Activated CD4-positive, alpha-beta T cell treated with anti-CD3 and anti-CD28 coated beads for 48 hours (primary cell): Measurements from ENCODE around the gene IQCB1.
A peak's percentile ranks its signal among the peaks of the same experiment; 100 is the strongest.

Source experiments
- DNase-seq: peaks from one replicate; pipeline ENCODE4 v3.0.0-alpha.2; 2020

IQCB1 gene

DNA sequence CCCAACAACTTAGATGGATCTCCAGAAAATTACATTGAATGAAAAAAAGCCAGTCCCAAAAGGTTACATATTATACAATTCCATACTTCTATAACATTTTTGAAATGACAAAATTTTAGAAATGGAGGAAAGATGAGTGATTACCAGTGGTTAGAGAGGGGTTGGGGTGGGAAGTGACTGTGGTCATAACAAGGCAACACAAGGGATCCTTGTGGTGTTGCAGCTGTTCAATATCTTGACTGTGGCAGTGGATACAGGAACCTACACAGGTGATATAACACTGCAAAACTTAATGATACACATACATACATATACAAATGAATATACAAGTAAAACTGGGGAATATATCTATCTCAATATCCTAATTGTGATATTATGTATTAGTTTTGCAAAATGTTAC lies 95.0 kb downstream of the IQCB1 start:
- DNase-seq: no peak

DNA sequence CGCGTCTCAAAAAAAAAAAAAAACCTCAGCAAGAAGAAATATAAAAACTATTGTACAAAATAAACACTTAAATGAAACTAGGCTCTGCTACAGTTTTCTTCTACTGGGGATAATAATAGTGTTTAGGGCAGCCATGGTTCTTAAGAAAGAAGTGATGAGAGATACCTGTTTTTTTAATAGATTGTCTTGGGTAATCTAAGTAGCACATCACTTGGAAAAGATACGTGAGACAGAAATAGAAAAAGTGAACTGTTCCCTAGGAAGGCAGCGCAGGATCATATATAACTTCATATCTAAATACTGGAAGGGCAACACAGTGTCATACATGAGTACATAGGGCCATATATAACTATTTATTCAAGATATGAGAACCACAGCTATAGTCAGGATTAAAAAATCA lies 97.2 kb downstream of the IQCB1 start:
- DNase-seq: no peak

DNA sequence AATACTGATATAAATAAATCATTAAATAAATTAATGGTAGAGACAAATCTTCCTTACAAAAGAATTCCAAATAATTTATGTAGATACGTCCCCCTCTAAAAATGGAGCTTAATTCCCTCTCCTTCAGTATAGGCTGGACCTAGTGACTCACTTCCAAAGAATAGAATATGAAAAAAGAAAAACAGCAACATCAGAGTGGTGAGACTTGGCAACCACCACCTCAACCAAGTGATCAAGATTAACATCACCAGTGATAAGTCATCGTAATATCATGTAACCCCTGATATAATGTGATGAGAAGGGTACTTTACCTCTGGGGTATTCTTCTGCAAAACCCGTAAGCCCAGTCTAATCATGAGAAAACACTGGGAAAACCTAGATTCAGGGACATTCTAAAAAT lies 98.7 kb downstream of the IQCB1 start:
- peak; percentile 26 for DNase-seq

DNA sequence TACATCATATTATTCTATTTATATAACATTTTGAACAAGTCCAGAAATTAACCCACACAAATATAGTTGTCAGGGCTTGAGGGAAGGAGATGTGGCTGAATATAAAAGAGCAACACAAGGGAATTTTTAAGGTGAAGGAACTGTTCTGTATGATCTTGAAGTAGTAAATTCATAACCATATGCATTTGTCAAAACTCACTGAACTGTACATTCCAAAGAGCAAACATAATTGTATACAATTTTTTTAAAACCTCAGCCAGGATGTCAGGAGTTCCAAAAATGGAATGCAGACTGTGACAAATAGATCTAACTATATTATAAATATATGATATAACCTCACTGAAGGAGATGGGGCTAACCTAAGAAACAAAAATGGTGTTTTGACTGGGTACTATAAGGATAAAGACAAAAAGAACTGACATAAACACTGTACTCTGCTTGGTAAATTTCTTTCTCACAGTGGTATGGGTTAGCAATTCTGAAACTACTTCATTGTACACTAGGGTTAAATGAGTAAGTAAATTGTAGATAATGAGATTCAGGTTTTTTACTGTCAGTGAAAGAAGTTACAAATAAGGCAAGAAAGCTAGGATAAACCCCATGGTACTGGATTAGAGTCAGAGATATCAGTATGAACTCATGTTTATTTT lies 99.7 kb downstream of the IQCB1 start:
- no peak for DNase-seq

DNA sequence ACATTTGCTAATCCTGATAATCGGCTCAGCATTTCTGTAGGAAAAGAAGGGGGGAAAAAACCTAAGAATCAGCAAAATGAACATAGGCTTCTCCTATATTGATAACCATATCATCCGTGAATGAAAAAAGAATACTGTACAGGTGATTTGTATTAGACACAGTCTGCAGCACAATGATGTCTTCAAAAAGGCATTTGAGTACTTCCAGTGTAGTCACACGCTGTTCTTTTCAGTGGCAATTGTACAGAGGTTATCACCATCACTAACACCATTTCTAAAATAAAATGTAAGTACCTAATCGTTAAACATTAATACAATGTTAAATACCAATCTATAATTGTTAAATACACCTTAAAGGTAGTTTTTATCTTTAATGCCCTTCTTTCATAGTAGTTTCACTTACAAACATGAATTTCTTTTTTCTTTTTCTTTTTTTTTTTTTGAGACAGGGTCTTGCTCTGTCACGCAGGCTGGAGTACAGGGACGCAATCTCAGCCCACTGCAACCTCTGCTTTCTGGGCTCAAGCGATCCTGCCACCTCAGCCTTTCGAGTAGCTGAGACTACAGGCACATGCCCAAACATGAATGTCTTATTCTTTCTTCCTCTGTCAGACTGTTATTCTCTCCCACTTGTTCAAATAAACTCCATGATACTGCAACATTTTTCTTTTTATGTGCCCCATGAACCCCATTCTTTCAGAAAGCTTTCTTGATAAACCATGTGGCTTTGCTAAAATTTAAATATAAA lies 103.7 kb downstream of the IQCB1 start:
- no peak for DNase-seq

DNA sequence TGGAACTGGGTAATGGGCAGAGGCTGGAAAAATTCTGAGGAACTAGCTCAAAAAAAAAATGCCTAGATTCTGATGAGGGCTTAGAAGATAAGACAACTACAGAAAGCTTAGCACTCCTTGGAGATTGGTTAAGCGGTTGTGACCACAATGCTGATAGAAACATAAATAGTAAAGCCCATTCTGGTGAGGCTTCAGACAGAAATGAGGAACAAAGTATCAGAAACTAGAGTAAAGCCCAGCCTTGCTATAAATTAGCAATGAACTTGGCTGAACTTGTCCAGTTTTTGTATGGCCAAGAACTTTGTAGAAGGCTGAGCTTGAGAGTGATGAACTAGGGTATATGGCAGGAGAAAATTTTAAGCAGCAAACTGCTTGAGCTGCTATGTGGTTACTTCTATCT lies 110.7 kb downstream of the IQCB1 start:
- no peak for DNase-seq

DNA sequence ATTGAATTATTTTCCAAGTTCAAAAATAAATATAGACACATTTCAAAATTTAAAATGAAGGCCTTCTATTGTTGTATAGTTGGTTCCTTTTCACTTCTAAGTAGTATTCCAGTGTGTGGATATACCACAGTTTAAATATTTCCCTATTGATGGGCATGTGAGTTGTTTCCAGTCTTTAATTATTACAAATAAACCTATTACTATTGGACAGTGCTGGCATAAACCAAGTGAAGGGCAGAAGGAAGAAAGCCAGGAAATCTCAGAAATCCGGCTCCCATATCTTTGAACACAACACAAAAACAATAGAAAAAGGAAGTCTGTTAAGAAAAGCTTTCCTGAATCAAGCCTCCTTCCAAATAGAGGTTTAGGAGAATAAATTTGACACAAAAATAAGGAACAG lies 111.4 kb downstream of the IQCB1 start:
- DNase-seq: no peak

DNA sequence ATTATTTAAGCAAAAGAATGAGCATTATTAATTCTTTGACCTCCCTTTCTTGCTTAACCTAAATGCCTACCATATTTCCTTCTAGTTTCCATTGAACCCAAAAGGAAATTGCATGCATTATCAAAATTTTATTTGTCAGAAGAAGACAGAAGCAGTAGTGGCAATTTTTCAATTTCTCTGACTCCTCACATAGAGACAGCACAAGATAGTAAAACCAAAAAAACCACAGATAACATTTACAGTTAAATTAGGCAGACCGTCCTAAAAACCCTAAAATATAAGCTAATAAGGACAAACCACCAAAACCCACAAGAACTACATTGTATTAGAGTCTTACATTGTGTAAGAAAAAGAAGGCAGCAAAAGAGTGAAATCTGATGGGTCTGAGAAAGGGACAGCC lies 112.4 kb downstream of the IQCB1 start:
- DNase-seq: no peak

DNA sequence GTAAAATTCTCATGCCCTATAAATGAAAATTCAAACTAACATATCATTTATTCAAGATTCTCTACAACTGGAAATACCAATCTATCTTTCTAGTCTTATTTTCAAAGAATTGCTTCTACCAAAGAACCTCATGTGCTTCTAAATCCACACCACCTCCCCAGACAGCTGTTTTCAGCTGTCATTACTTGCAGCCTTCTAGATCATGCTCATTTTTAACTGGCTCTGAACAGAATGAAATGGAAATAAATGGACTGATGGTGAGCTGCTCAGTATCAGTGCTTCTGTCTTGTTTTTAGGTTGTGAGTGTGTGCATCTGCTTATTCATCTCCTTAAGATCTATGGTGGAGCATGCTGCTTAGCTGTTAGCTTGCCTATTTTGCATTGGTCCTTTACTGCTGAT lies 114.7 kb downstream of the IQCB1 start:
- DNase-seq: no peak
